Motor neuron (in vitro differentiated cells): Measurements from ENCODE around the gene PITHD1. TPM values are rescaled to one million over a fixed set of nuclear protein-coding genes. Genes with fewer than 3 reads are reported as not detected.
A peak's percentile ranks its signal among the peaks of the same experiment; 100 is the strongest.
"Not testable (repeated sequence)": the region's sequence is repeated elsewhere in the genome, so short reads cannot be mapped to it uniquely, and the experiment has no call there.

Experiments
- ATAC-seq, 8 experiments: fragments of 200-7000 bp; cut with Tn5 transposase; replicated peaks in 6 of 8; 2 replicates each; pipeline ENCODE4 v1.8.0; 2021; ENCODE audit warnings: mild to moderate bottlenecking in 8 of 8, moderate library complexity in 8 of 8
- H3K27ac ChIP-seq, 2 donors: fragments of 250-450 bp; sonication (Bioruptor Pico); 2 replicates each; pipeline ENCODE4 v1.9.0; 2021; ENCODE audit warnings: antibody characterized with exemption in 2 of 2, mild to moderate bottlenecking in 2 of 2, moderate library complexity in 1 of 2
- H3K4me1 ChIP-seq, 2 donors: fragments of 250-450 bp; sonication (Bioruptor Pico); replicated peaks in 1 of 2; 2 replicates each; pipeline ENCODE4 v1.6.1; 2021; ENCODE audit warnings: antibody characterized with exemption in 2 of 2, mild to moderate bottlenecking in 2 of 2, moderate library complexity in 1 of 2
- H3K4me3 ChIP-seq, 5 donors: fragments of 250-450 bp; sonication (Bioruptor Pico); 2 replicates each; pipeline ENCODE4 v1.9.0; 2021; ENCODE audit warnings: antibody characterized with exemption in 5 of 5, mild to moderate bottlenecking in 5 of 5, moderate library complexity in 4 of 5
- WGBS, 10 experiments: fragments of 450-650 bp; shearing (Covaris generic); methylation state at CpG; one replicate each; pipeline ENCODE4 v1.0.0; 2022; 5-methylcytosine and 5-hydroxymethylcytosine counted together
- in situ Hi-C, 9 experiments: fragments of 400-800 bp; cut with MboI; loops; one replicate each; pipeline ENCODE4 v1.15.0; 2021; ENCODE audit warnings: low sequenced_read_pairs in 9 of 9, low pct_unique_long_range_greater_than_20kb in 2 of 9; ENCODE audit not compliant: unreplicated experiment in 9 of 9
- total RNA-seq, 8 experiments: library from RNA; unstranded; fragments of 300-600 nt; gene quantifications; 2 replicates each; pipeline versions ENCODE4 v1.2.3 to v1.2.4, GENCODE V29; 2022

Gene PITHD1
- total RNA-seq = 100 to 1,000 TPM in 2 of 8 experiments, 10 to 100 TPM in 6; 40.1 to 106 (median 82.9) TPM

- 0 to 2% (median 0%) methylated on average over 1 to 29 of the region's 91 CpGs; no CpG with 5 or more reads in 6 of the 10 experiments for WGBS, 10 experiments
- peak within 1 kb of the TSS; percentile 84 to 100 (median 99) for H3K4me3 ChIP-seq
- ATAC-seq = peak; percentile 74 to 90 (median 87)
- in situ Hi-C loops = no loop called here
- peak within 1 kb of the TSS; percentile 69 to 87 for H3K27ac ChIP-seq
- peaks cover 14 to 22% of the 10 kb centered on the region in 2 donors for H3K4me1 ChIP-seq
Measured at GRCh38 chr1:23777979-23778814, at the start of gene PITHD1. TSS of gene PITHD1 (plus strand) at chr1:23778418. CDS start at chr1:23778516, 98 bp downstream.

- no peak for ATAC-seq
- Histone ChIP-seq H3K4me3 (no peak overlapping the region), H3K27ac (no peak overlapping the region), H3K4me1 (peaks cover 0 to 2% of the 10 kb centered on the region in 2 donors)
- in situ Hi-C loops = no loop called here
- 55 to 97% (median 95%) methylated on average over 1 to 10 of the region's 10 CpGs; no CpG with 5 or more reads in 3 of the 10 experiments for WGBS, 10 experiments
Measured at GRCh38 chr1:23732363-23733224, 45.6 kb upstream of the PITHD1 start.

GRCh38 chr1:23733281-23733680 is 44.9 kb upstream of the PITHD1 start:
- WGBS, 10 experiments = 83 to 100% (median 96%) methylated on average over 1 to 5 of the region's 5 CpGs; no CpG with 5 or more reads in 1 of the 10 experiments
- H3K27ac ChIP-seq, ATAC-seq, H3K4me3 ChIP-seq, in situ Hi-C loops, H3K4me1 ChIP-seq: not testable (repeated sequence)

- no peak overlapping the region for H3K27ac ChIP-seq
- 88 to 100% (median 96%) methylated on average over 1 to 7 of the region's 7 CpGs; no CpG with 5 or more reads in 4 of the 10 experiments for WGBS, 10 experiments
- in situ Hi-C loops = no loop called here
- no peak for ATAC-seq
- no peak overlapping the region for H3K4me3 ChIP-seq
- no peaks in the 10 kb centered on the region for H3K4me1 ChIP-seq
Measured at GRCh38 chr1:23736437-23737134, 41.6 kb upstream of the PITHD1 start.

GRCh38 chr1:23741609-23742008 is 36.6 kb upstream of the PITHD1 start:
- WGBS, 10 experiments = 25 to 92% (median 82%) methylated on average over 2 to 5 of the region's 5 CpGs; no CpG with 5 or more reads in 2 of the 10 experiments
- H3K4me3 ChIP-seq = no peak overlapping the region
- in situ Hi-C loops = no loop called here

GRCh38 chr1:23742670-23743286 is 35.4 kb upstream of the PITHD1 start:
- H3K27ac ChIP-seq = peak overlapping the region; percentile 67 to 77
- in situ Hi-C loops = no loop called here
- H3K4me1 ChIP-seq = peaks cover 9 to 18% of the 10 kb centered on the region in 2 donors
- peak in 3 of 8 experiments; percentile 15 to 63 (median 24) for ATAC-seq
- H3K4me3 ChIP-seq = peak overlapping the region; percentile 65 to 84 (median 80)
- WGBS, 10 experiments = 7 to 34% (median 25%) methylated on average over 6 to 25 of the region's 28 CpGs; no CpG with 5 or more reads in 2 of the 10 experiments

More at GRCh38 chr1:23741609-23742008, 36.6 kb upstream of the PITHD1 start:
- Histone ChIP-seq H3K4me1 (peaks cover 9 to 18% of the 10 kb centered on the region in 2 donors), H3K27ac (no peak overlapping the region)
- ATAC-seq = no peak

GRCh38 chr1:23743287-23744152 is 34.7 kb upstream of the PITHD1 start, which contains the start of gene ELOA:
TSS of gene ELOA (plus strand) at chr1:23743471. CDS start at chr1:23743504, 33 bp downstream.
- peak within 1 kb of the TSS; percentile 65 to 84 (median 80) for H3K4me3 ChIP-seq
- H3K4me1 ChIP-seq = peaks cover 9 to 18% of the 10 kb centered on the region in 2 donors
- peak within 1 kb of the TSS; percentile 67 to 77 for H3K27ac ChIP-seq
- ATAC-seq = peak; percentile 84 to 94 (median 90)
- WGBS, 10 experiments = 1 to 10% (median 2%) methylated on average over 2 to 22 of the region's 119 CpGs; no CpG with 5 or more reads in 7 of the 10 experiments
- in situ Hi-C loops = no loop called here

- Histone ChIP-seq H3K27ac (no peak overlapping the region), H3K4me3 (no peak overlapping the region), H3K4me1 (peaks cover 9 to 18% of the 10 kb centered on the region in 2 donors)
- no peak for ATAC-seq
- WGBS, 10 experiments = 0 to 100% (median 88%) methylated on average over 1 of the region's 1 CpG; no CpG with 5 or more reads in 1 of the 10 experiments
- in situ Hi-C loops = no loop called here
Measured at GRCh38 chr1:23745515-23745914, 32.7 kb upstream of the PITHD1 start.

GRCh38 chr1:23748016-23748415 is 30.2 kb upstream of the PITHD1 start:
- in situ Hi-C loops = no loop called here
- no peak overlapping the region for H3K27ac ChIP-seq

GRCh38 chr1:23751050-23751814 is 27.0 kb upstream of the PITHD1 start:
- in situ Hi-C loops = no loop called here
- no peak overlapping the region for H3K27ac ChIP-seq

More at GRCh38 chr1:23748016-23748415, 30.2 kb upstream of the PITHD1 start:
- no peak overlapping the region for H3K4me3 ChIP-seq
- H3K4me1 ChIP-seq = peaks cover 9 to 15% of the 10 kb centered on the region in 2 donors
- 48 to 96% (median 85%) methylated on average over 1 to 3 of the region's 3 CpGs for WGBS, 10 experiments
- ATAC-seq = no peak

GRCh38 chr1:23751815-23752200 is 26.4 kb upstream of the PITHD1 start:
- in situ Hi-C loops = no loop called here
- no peak for ATAC-seq
- 70 to 100% (median 93%) methylated on average over 2 to 4 of the region's 4 CpGs; no CpG with 5 or more reads in 1 of the 10 experiments for WGBS, 10 experiments
- H3K4me3 ChIP-seq = no peak overlapping the region
- H3K27ac ChIP-seq = no peak overlapping the region
- H3K4me1 ChIP-seq = no peaks in the 10 kb centered on the region

More at GRCh38 chr1:23751050-23751814, 27.0 kb upstream of the PITHD1 start:
- ATAC-seq = peak in 7 of 8 experiments; percentile 23 to 89 (median 65)
- WGBS, 10 experiments = 47 to 100% (median 78%) methylated on average over 1 to 10 of the region's 11 CpGs; no CpG with 5 or more reads in 1 of the 10 experiments
- no peaks in the 10 kb centered on the region for H3K4me1 ChIP-seq
- no peak overlapping the region for H3K4me3 ChIP-seq
